ENCODE measurements around the gene SMYD3. TPM values are rescaled to one million over a fixed set of nuclear protein-coding genes. Genes with fewer than 3 reads are reported as not detected.

SMYD3 gene
- total RNA-seq, 4 donors from 2014 or later = 8.4 to 25.7 (median 14.4) TPM

DNA sequence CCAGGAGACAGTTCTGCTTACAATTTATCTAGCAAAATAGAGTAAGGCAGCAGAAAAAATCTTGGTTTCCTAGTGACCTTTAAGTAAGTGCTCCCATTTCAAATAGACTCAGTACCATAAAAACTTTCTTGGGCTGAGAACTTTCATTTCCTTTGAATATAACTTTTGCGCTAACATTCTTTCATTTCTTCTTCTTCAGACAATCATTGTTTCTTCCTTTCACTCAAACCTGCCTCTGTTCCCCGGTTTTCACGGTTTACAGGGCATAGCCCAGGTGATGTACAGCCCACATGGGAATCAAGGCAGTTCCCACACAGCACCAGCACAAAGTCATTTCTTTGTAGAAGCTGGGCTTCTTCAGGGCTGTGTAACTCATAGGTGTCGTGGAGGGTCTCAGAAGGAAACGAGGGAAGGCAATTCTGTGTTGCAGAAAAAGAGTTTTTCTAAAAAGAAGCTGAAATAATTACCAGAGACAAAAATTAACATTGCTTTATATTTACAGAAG, 611.6 kb downstream of the SMYD3 start:
- intact Hi-C loops (cut with DNase I; ENCODE audit: low total_unique reads) = no loop called here
- TF ChIP-seq, protein P1, sequence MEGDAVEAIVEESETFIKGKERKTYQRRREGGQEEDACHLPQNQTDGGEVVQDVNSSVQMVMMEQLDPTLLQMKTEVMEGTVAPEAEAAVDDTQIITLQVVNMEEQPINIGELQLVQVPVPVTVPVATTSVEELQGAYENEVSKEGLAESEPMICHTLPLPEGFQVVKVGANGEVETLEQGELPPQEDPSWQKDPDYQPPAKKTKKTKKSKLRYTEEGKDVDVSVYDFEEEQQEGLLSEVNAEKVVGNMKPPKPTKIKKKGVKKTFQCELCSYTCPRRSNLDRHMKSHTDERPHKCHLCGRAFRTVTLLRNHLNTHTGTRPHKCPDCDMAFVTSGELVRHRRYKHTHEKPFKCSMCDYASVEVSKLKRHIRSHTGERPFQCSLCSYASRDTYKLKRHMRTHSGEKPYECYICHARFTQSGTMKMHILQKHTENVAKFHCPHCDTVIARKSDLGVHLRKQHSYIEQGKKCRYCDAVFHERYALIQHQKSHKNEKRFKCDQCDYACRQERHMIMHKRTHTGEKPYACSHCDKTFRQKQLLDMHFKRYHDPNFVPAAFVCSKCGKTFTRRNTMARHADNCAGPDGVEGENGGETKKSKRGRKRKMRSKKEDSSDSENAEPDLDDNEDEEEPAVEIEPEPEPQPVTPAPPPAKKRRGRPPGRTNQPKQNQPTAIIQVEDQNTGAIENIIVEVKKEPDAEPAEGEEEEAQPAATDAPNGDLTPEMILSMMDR (IDR thresholded peaks at IDR 0.05) = no peak
- TF ChIP-seq POLR2A (IDR thresholded peaks at IDR 0.05) = no peak
- H3K4me3 ChIP-seq (ENCODE audit: low read depth, poor library complexity, severe bottlenecking) = no peak overlapping the region
- WGBS, 2 donors = 94 to 95% methylated on average over 5 of the region's 5 CpGs
- no peak for DNase-seq (ENCODE audit: low spot score in 2 of 2)

DNA sequence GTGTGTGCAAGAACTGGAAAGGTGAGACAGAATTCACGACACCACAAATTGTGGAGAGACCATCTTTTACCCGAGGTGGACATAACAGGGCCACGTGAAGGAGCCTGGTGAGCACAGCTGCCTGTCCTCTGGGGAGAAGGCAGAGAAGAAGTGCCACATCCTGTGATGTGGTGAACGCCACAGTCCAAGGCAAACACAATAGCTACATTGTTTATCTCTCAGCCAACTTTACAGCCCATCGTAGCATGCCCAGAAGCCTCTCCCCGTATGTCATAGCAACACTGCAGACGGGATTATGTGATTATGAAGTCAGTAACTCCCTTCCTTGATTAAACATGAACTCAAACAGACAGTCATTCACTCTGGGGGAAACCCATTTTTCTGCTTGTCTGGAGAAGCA, 612.2 kb downstream of the SMYD3 start:
- TF ChIP-seq, protein P1 (IDR thresholded peaks at IDR 0.05) = no peak
- TF ChIP-seq POLR2A (IDR thresholded peaks at IDR 0.05) = no peak
- H3K4me3 ChIP-seq (ENCODE audit: low read depth, poor library complexity, severe bottlenecking) = no peak overlapping the region
- WGBS, 2 donors = 75 to 81% methylated on average over 7 of the region's 7 CpGs
- DNase-seq (ENCODE audit: low spot score in 2 of 2) = no peak
- intact Hi-C loops (cut with DNase I; ENCODE audit: low total_unique reads) = no loop called here

DNA sequence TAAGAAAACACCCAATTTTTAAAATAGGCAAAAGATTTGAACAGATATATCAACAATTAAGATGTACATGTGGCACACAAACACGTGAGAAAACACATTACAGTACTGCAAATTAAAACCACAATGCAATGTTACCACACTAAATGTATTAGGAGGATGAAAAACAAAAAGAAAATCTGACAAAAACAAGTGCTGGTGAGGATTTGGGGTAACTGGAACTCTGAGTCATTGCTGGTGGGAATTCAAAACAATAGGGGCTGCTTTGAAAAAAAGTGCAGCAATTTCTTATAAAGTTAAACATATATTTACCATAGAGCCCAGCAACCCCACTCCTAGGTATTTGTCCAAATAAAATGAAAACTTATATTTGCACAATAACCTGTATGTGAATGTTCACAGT, 614.1 kb downstream of the SMYD3 start:
- DNase-seq (ENCODE audit: low spot score in 2 of 2) = no peak
- 81 to 82% methylated on average over 1 of the region's 1 CpG for WGBS, 2 donors
- H3K4me3 ChIP-seq (ENCODE audit: low read depth, poor library complexity, severe bottlenecking) = no peak overlapping the region
- intact Hi-C loops (cut with DNase I; ENCODE audit: low total_unique reads) = no loop called here
- TF ChIP-seq POLR2A (IDR thresholded peaks at IDR 0.05) = no peak
- TF ChIP-seq, protein P1 (IDR thresholded peaks at IDR 0.05) = no peak

DNA sequence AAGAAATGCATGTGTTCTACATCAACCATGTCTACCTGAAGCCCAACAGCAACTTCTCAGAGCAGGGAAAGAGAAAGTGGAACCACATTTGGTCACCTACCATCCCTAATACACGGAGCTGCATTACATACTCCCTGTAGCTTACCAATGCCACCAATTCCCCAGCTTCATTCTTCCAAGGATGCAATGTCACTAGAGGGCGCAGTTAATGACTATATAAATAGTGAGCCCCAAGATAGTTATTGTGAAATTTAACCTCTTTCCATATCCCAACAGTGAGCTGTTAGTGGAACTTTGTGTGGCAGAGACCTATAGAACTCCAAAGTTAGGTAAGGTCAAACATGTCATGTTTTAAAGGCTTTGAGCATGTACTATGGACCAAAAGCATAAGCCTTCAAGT, 618.3 kb downstream of the SMYD3 start:
- TF ChIP-seq, protein P1 (IDR thresholded peaks at IDR 0.05) = no peak
- TF ChIP-seq POLR2A (IDR thresholded peaks at IDR 0.05) = no peak
- intact Hi-C loops (cut with DNase I; ENCODE audit: low total_unique reads) = no loop called here
- no peak overlapping the region for H3K4me3 ChIP-seq (ENCODE audit: low read depth, poor library complexity, severe bottlenecking)
- DNase-seq (ENCODE audit: low spot score in 2 of 2) = no peak
- 74 to 92% methylated on average over 2 of the region's 2 CpGs for WGBS, 2 donors

DNA sequence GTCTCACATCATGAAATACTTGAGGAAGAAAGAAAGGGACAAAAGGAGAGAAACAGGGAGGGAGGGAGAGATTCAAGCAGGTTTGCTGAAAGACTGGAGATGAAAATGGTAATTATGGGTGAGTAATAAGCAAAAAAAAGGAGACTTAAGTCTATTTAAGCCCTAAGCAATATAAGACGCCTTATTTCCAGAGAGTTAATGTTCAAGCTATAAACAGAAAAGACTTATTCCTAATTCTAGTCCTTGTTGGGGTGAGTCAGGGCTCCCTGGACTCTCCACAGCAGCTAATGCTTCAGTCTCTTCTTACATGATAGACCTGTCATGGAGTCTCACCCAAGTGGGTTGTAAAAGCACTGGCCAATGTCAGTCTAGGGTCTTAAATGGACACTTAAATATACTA, 619.2 kb downstream of the SMYD3 start:
- no peak for DNase-seq (ENCODE audit: low spot score in 2 of 2)
- 89 to 90% methylated on average over 1 of the region's 1 CpG for WGBS, 2 donors

More for the DNA sequence above, 619.2 kb downstream of the SMYD3 start:
- intact Hi-C loops (cut with DNase I; ENCODE audit: low total_unique reads) = no loop called here
- TF ChIP-seq, protein P1 (IDR thresholded peaks at IDR 0.05) = no peak
- TF ChIP-seq POLR2A (IDR thresholded peaks at IDR 0.05) = no peak
- no peak overlapping the region for H3K4me3 ChIP-seq (ENCODE audit: low read depth, poor library complexity, severe bottlenecking)
